Liver (tissue), 9 donors: ENCODE results near the gene SPSB2. TPM values are rescaled to one million over a fixed set of nuclear protein-coding genes. Genes with fewer than 3 reads are reported as not detected.

Experiments used
- DNase-seq: peaks from one replicate; pipeline ENCODE4 v3.0.0-alpha.2; 2017; ENCODE audit warnings: low spot score
- H3K27ac ChIP-seq, 2 donors: one replicate each; pipeline ENCODE4 v1.7.0; 2013; ENCODE audit warnings: inconsistent platforms in 2 of 2, low read length in 2 of 2, control low read depth in 1 of 2, low read depth in 1 of 2, mild to moderate bottlenecking in 1 of 2
- H3K27me3 ChIP-seq, 4 donors: one replicate each; pipeline versions ENCODE4 v1.6.1 to v1.7.0; 2013; ENCODE audit warnings: low read length in 3 of 4, inconsistent platforms in 1 of 4, mild to moderate bottlenecking in 1 of 4, moderate library complexity in 1 of 4; ENCODE audit not compliant: control insufficient read depth in 4 of 4, insufficient read depth in 4 of 4
- H3K36me3 ChIP-seq, 4 donors: one replicate each; pipeline versions ENCODE4 v1.6.1 to v1.7.0; 2013; ENCODE audit warnings: low read length in 3 of 4, mild to moderate bottlenecking in 3 of 4, low read depth in 1 of 4, moderate library complexity in 1 of 4; ENCODE audit not compliant: control insufficient read depth in 4 of 4, insufficient read depth in 3 of 4
- H3K4me1 ChIP-seq, 4 donors: one replicate each; pipeline versions ENCODE4 v1.6.1 to v1.7.0; 2013; ENCODE audit warnings: low read length in 3 of 4, mild to moderate bottlenecking in 3 of 4, moderate library complexity in 1 of 4; ENCODE audit not compliant: control insufficient read depth in 4 of 4, insufficient read depth in 4 of 4
- H3K4me3 ChIP-seq, 3 donors: one replicate each; pipeline versions ENCODE4 v1.6.1 to v1.7.0; 2013; ENCODE audit warnings: low read length in 3 of 3, control low read depth in 1 of 3, low read depth in 1 of 3, mild to moderate bottlenecking in 1 of 3
- H3K9ac ChIP-seq, 2 donors: one replicate each; pipeline ENCODE4 v1.7.0; 2013; ENCODE audit warnings: low read length in 2 of 2, mild to moderate bottlenecking in 2 of 2, moderate library complexity in 2 of 2, control low read depth in 1 of 2, low read depth in 1 of 2
- H3K9me3 ChIP-seq, 4 donors: one replicate each; pipeline versions ENCODE4 v1.6.1 to v1.7.0; 2013; ENCODE audit warnings: low read length in 3 of 4; ENCODE audit not compliant: control insufficient read depth in 4 of 4
- CTCF ChIP-seq: fragments of 150-350 bp; IDR thresholded peaks from 2 replicates; pipeline ENCODE4 v1.5.1; 2017; ENCODE audit warnings: improper control_type of control experiment, low read depth, low read length; ENCODE audit not compliant: missing input control
- EGR1 ChIP-seq, 2 donors: IDR thresholded peaks; 2 replicates each; pipeline ENCODE4 v1.6.1; 2016 to 2018; ENCODE audit warnings: antibody characterized with exemption in 2 of 2, low read depth in 2 of 2
- FOXA1 ChIP-seq: IDR thresholded peaks from 2 replicates; pipeline ENCODE4 v1.6.1; 2016; ENCODE audit warnings: antibody characterized with exemption
- FOXA2 ChIP-seq: IDR thresholded peaks from 2 replicates; pipeline ENCODE4 v1.6.1; 2016; ENCODE audit warnings: antibody characterized with exemption
- GABPA ChIP-seq, 2 donors: IDR thresholded peaks in 1 of 2; conservative IDR thresholded peaks in 1 of 2; 2 replicates each; pipeline ENCODE4 v1.6.1; 2016; ENCODE audit warnings: antibody characterized with exemption in 2 of 2, mild to moderate bottlenecking in 1 of 2, moderate library complexity in 1 of 2
- HNF4A ChIP-seq, 2 donors: conservative IDR thresholded peaks; 2 replicates each; pipeline ENCODE4 v1.6.1; 2016; ENCODE audit warnings: antibody characterized with exemption in 2 of 2, mild to moderate bottlenecking in 2 of 2
- HNF4G ChIP-seq: IDR thresholded peaks from 2 replicates; pipeline ENCODE4 v1.6.1; 2016; ENCODE audit warnings: antibody characterized with exemption
- JUND ChIP-seq, 2 donors: IDR thresholded peaks; 2 replicates each; pipeline ENCODE4 v1.6.1; 2016; ENCODE audit warnings: antibody characterized with exemption in 2 of 2
- NR2F2 ChIP-seq: IDR thresholded peaks from 2 replicates; pipeline ENCODE4 v1.6.1; 2016; ENCODE audit warnings: antibody characterized with exemption
- RAD21 ChIP-seq, 2 donors: IDR thresholded peaks; 2 replicates each; pipeline ENCODE4 v1.6.1; 2016; ENCODE audit warnings: antibody characterized with exemption in 2 of 2, mild to moderate bottlenecking in 2 of 2
- RXRA ChIP-seq, 2 donors: IDR thresholded peaks; 2 replicates each; pipeline ENCODE4 v1.6.1; 2017 to 2018; ENCODE audit warnings: antibody characterized with exemption in 2 of 2, mild to moderate bottlenecking in 1 of 2
- SP1 ChIP-seq: IDR thresholded peaks from 2 replicates; pipeline ENCODE4 v1.6.1; 2018; ENCODE audit warnings: antibody characterized with exemption, mild to moderate bottlenecking
- TAF1 ChIP-seq: conservative IDR thresholded peaks from 2 replicates; pipeline ENCODE4 v1.6.1; 2016; ENCODE audit warnings: antibody characterized with exemption, mild to moderate bottlenecking
- YY1 ChIP-seq: IDR thresholded peaks from 2 replicates; pipeline ENCODE4 v1.6.1; 2016; ENCODE audit warnings: antibody characterized with exemption, mild to moderate bottlenecking
- ZBTB33 ChIP-seq: IDR thresholded peaks from 2 replicates; pipeline ENCODE4 v1.6.1; 2016; ENCODE audit warnings: antibody characterized with exemption
- WGBS: extraction: QIAGEN DNeasy Blood & Tissue Kit; methylation state at CpG from one replicate; pipeline ENCODE4 v1.1.7; 2013; 5-methylcytosine and 5-hydroxymethylcytosine counted together
- polyA plus RNA-seq, 2 donors: library from polyadenylated mRNA; stranded (reverse) in 1 of 2; unstranded in 1 of 2; fragments of 200-250 nt in 1 of 2; fragments of >200 nt in 1 of 2; fragmentation: Nextera tagmentation in 1 of 2; extraction: Ambion mirVana in 1 of 2; gene quantifications; one replicate each; pipeline versions ENCODE4 v1.2.1 to v1.2.3, GENCODE V29; 2013 to 2015
- total RNA-seq, 2 donors: library from RNA; depleted of rRNA; stranded (reverse); fragments of >200 nt; gene quantifications; one replicate each; pipeline ENCODE4 v1.2.3, GENCODE V29; 2014
- TF ChIP-seq, protein P1 (sequence below): IDR thresholded peaks from 2 replicates; pipeline ENCODE4 v1.6.1; 2016; ENCODE audit warnings: antibody characterized with exemption, mild to moderate bottlenecking
- TF ChIP-seq, protein P2 (sequence below): IDR thresholded peaks from 2 replicates; pipeline ENCODE4 v1.6.1; 2016; ENCODE audit warnings: antibody characterized with exemption
- TF ChIP-seq, protein P3 (sequence below): IDR thresholded peaks from 2 replicates; pipeline ENCODE4 v1.6.1; 2016; ENCODE audit warnings: antibody characterized with exemption
- donor health status: healthy.
- donor health status: healthy.
- donor health status: healthy.
- donor health status: healthy.
- donor health status: healthy.

SPSB2 gene
- total and polyA plus RNA-seq, 4 donors, result 3.2 to 4.6 (median 4.1) TPM

GRCh38 chr12:6851921-6852650 lies 21.0 kb downstream of the SPSB2 start, which contains the start of gene USP5:
Gene USP5 (plus strand): TSS chr12:6852150. CDS start chr12:6852180, 30 bp downstream.
- Histone ChIP-seq H3K9ac (peak within 1 kb of the TSS; percentile 77 to 87), H3K9me3 (no peaks in the 10 kb centered on the region), H3K4me3 (peak within 1 kb of the TSS; percentile 79 to 99 (median 79)), H3K4me1 (peaks cover 7 to 23% (median 13%) of the 10 kb centered on the region in 4 donors), H3K27ac (peak within 1 kb of the TSS; percentile 90 to 98), H3K36me3 (peaks cover 1 to 16% (median 10%) of the 10 kb centered on the region in 4 donors), H3K27me3 (no peaks in the 10 kb centered on the region)
- WGBS, result under 1% methylated on average over 65 of the region's 65 CpGs
- peak; percentile 96 for DNase-seq
- TF ChIP-seq CTCF (no peak), HNF4G (no peak), RXRA (IDR thresholded peaks at IDR 0.05) (peak in 1 of 2 donors; percentile 62), YY1 (peak; percentile 98), SP1 (peak; percentile 65), JUND (IDR thresholded peaks at IDR 0.05) (no peak), NR2F2 (peak; percentile 43), GABPA (IDR thresholded peaks at IDR 0.05 in 1 of 2, conservative IDR thresholded peaks at IDR 0.05 in 1 of 2) (peak; percentile 77 to 93), EGR1 (IDR thresholded peaks at IDR 0.05; ENCODE audit: low read depth in 2 of 2) (no peak), ZBTB33 (peak; percentile 81), TAF1 (peak; percentile 24), HNF4A (conservative IDR thresholded peaks at IDR 0.05) (peak; percentile 18 to 55), FOXA2 (no peak), RAD21 (IDR thresholded peaks at IDR 0.05) (no peak), FOXA1 (peak; percentile 55)
- TF ChIP-seq, protein P1, sequence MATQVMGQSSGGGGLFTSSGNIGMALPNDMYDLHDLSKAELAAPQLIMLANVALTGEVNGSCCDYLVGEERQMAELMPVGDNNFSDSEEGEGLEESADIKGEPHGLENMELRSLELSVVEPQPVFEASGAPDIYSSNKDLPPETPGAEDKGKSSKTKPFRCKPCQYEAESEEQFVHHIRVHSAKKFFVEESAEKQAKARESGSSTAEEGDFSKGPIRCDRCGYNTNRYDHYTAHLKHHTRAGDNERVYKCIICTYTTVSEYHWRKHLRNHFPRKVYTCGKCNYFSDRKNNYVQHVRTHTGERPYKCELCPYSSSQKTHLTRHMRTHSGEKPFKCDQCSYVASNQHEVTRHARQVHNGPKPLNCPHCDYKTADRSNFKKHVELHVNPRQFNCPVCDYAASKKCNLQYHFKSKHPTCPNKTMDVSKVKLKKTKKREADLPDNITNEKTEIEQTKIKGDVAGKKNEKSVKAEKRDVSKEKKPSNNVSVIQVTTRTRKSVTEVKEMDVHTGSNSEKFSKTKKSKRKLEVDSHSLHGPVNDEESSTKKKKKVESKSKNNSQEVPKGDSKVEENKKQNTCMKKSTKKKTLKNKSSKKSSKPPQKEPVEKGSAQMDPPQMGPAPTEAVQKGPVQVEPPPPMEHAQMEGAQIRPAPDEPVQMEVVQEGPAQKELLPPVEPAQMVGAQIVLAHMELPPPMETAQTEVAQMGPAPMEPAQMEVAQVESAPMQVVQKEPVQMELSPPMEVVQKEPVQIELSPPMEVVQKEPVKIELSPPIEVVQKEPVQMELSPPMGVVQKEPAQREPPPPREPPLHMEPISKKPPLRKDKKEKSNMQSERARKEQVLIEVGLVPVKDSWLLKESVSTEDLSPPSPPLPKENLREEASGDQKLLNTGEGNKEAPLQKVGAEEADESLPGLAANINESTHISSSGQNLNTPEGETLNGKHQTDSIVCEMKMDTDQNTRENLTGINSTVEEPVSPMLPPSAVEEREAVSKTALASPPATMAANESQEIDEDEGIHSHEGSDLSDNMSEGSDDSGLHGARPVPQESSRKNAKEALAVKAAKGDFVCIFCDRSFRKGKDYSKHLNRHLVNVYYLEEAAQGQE, result peak; percentile 79
- TF ChIP-seq, protein P2, sequence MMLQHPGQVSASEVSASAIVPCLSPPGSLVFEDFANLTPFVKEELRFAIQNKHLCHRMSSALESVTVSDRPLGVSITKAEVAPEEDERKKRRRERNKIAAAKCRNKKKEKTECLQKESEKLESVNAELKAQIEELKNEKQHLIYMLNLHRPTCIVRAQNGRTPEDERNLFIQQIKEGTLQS, result no peak
- TF ChIP-seq, protein P3, sequence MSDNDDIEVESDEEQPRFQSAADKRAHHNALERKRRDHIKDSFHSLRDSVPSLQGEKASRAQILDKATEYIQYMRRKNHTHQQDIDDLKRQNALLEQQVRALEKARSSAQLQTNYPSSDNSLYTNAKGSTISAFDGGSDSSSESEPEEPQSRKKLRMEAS, result peak; percentile 68
